H1 (cell line): ENCODE measurements around the gene NHS.

Experiments used
- CEBPB ChIP-seq: IDR thresholded peaks from 2 replicates; pipeline ENCODE4 v1.6.1; 2012; ENCODE audit warnings: low read depth, low read length
- EZH2 ChIP-seq: fragments of 200-600 bp; sonication (generic); IDR thresholded peaks from 2 replicates; pipeline ENCODE4 v1.7.1; 2012; ENCODE audit warnings: low read depth, mild to moderate bottlenecking, moderate library complexity, low read length, inconsistent platforms; ENCODE audit not compliant: severe bottlenecking
- GABPA ChIP-seq: IDR thresholded peaks from 2 replicates; pipeline ENCODE4 v1.6.1; 2011; ENCODE audit warnings: mild to moderate bottlenecking, low read length, moderate library complexity, borderline replicate concordance; ENCODE audit not compliant: insufficient read depth
- KDM1A ChIP-seq: fragments of 200-600, 300-600 bp; sonication (generic); IDR thresholded peaks from 2 replicates; pipeline ENCODE4 v1.7.1; 2016; ENCODE audit warnings: mild to moderate bottlenecking, low read length, borderline replicate concordance
- MAFK ChIP-seq: IDR thresholded peaks from 2 replicates; pipeline ENCODE4 v1.6.1; 2012; ENCODE audit warnings: low read depth, mild to moderate bottlenecking, improper control_type of control experiment, low read length
- POLR2A ChIP-seq, 2 experiments: IDR thresholded peaks; 1 replicate in 1 of 2; 2 replicates in 1 of 2; pipeline ENCODE4 v1.6.1; 2011; ENCODE audit warnings: low read depth in 2 of 2, low read length in 2 of 2, mild to moderate bottlenecking in 2 of 2; ENCODE audit errors: control extremely low read depth in 1 of 2
- POLR2AphosphoS5 ChIP-seq: IDR thresholded peaks from 2 replicates; pipeline ENCODE4 v1.6.1; 2011; ENCODE audit warnings: low read depth, low read length
- ZNF274 ChIP-seq: IDR thresholded peaks from 2 replicates; pipeline ENCODE4 v1.7.0; 2012; ENCODE audit warnings: low read length, borderline replicate concordance; ENCODE audit errors: extremely low read depth
- TF ChIP-seq, protein P1 (sequence below), 3 experiments: IDR thresholded peaks; 1 replicate in 2 of 3; 2 replicates in 1 of 3; pipeline versions ENCODE4 v1.5.1 to v1.6.1; 2011; ENCODE audit warnings: low read length in 3 of 3, mild to moderate bottlenecking in 3 of 3, inconsistent platforms in 2 of 3, low read depth in 1 of 3, moderate library complexity in 1 of 3; ENCODE audit not compliant: insufficient read depth in 1 of 3; ENCODE audit errors: control extremely low read depth in 1 of 3

DNA sequence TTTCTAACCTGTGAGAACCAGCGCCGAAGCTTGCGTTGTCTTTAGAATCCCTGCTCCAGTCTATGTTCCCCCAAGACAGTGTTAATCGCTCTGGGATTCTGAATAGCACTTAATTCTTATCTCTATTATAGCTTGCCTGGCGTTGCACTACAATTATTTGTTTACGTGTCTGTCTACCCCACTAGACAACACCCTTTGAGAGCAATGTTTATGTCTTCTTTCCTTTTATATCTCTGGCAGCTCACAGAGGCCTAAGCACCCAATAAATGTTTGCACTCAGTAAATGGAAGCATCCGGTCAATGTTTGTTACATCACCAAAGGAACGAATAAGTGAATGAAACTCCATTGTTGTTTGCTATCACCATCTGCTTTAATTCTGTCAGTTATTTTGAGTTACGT is 4.8 kb upstream of the NHS start:
- TF ChIP-seq POLR2A (IDR thresholded peaks at IDR 0.05; ENCODE audit: control extremely low read depth in 1 of 2, low read depth in 2 of 2, low read length in 2 of 2) (no peak), POLR2AphosphoS5 (no peak), GABPA (no peak), MAFK (no peak), KDM1A (no peak), ZNF274 (no peak), EZH2 (no peak), CEBPB (no peak)
- TF ChIP-seq, protein P1, sequence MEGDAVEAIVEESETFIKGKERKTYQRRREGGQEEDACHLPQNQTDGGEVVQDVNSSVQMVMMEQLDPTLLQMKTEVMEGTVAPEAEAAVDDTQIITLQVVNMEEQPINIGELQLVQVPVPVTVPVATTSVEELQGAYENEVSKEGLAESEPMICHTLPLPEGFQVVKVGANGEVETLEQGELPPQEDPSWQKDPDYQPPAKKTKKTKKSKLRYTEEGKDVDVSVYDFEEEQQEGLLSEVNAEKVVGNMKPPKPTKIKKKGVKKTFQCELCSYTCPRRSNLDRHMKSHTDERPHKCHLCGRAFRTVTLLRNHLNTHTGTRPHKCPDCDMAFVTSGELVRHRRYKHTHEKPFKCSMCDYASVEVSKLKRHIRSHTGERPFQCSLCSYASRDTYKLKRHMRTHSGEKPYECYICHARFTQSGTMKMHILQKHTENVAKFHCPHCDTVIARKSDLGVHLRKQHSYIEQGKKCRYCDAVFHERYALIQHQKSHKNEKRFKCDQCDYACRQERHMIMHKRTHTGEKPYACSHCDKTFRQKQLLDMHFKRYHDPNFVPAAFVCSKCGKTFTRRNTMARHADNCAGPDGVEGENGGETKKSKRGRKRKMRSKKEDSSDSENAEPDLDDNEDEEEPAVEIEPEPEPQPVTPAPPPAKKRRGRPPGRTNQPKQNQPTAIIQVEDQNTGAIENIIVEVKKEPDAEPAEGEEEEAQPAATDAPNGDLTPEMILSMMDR (IDR thresholded peaks at IDR 0.05; ENCODE audit: control extremely low read depth in 1 of 3, insufficient read depth in 1 of 3, low read depth in 1 of 3, low read length in 3 of 3) = no peak
